Loucy (cell line): ENCODE results near the gene KRT27.

Source experiments
- EZH2phosphoT487 ChIP-seq: fragments of 200-600 bp; IDR thresholded peaks from 2 replicates; pipeline ENCODE4 v1.6.1; 2018; ENCODE audit warnings: antibody characterized with exemption, mild to moderate bottlenecking, moderate library complexity, borderline replicate concordance
- TF ChIP-seq, protein P1 (sequence below): fragments of 200-600 bp; sonication (generic); conservative IDR thresholded peaks from 2 replicates; pipeline ENCODE4 v1.5.1; 2014; ENCODE audit warnings: mild to moderate bottlenecking, antibody characterized with exemption, low read length

GRCh38 chr17:40799859-40800258, 17.5 kb upstream of the KRT27 start, which contains the start of gene KRT28:
- TF ChIP-seq, protein P1, sequence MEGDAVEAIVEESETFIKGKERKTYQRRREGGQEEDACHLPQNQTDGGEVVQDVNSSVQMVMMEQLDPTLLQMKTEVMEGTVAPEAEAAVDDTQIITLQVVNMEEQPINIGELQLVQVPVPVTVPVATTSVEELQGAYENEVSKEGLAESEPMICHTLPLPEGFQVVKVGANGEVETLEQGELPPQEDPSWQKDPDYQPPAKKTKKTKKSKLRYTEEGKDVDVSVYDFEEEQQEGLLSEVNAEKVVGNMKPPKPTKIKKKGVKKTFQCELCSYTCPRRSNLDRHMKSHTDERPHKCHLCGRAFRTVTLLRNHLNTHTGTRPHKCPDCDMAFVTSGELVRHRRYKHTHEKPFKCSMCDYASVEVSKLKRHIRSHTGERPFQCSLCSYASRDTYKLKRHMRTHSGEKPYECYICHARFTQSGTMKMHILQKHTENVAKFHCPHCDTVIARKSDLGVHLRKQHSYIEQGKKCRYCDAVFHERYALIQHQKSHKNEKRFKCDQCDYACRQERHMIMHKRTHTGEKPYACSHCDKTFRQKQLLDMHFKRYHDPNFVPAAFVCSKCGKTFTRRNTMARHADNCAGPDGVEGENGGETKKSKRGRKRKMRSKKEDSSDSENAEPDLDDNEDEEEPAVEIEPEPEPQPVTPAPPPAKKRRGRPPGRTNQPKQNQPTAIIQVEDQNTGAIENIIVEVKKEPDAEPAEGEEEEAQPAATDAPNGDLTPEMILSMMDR = no peak
- TF ChIP-seq EZH2phosphoT487 = no peak
